ENCODE measurements around the gene DIDO1.
"Not testable (repeated sequence)": the region's sequence is repeated elsewhere in the genome, so short reads cannot be mapped to it uniquely, and the experiment has no call there.

DIDO1 gene

DNA sequence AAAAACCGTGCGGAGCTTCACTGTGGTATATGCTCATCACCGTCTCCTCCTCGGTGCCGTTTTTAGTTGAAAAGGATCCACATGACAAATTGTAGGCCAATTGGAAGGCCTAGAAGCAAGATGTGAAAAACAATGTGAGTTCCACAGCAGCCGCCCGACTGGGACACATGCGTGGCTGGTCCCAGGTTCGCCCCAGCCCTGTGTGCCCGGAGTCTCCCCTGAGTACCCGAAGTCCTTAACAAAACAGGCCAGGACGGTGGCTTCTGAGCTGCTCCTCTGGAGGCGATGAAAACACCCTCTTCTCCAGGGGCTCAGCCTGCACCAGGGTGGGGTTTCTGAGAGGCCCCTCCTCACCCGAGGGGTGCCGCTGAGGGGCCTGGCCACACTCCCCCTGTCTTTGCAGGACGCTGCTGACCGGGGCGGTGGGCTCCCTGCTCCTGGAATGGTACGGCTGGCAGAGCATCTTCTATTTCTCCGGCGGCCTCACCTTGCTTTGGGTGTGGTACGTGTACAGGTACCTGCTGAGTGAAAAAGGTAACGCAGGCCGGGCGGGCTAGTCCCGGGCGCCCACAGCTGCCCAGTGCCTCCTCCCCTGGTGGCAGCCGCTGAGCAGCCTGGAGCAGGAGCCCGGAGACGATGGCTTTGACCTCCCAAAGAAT, 36.0 kb upstream of the DIDO1 start:
- DNase-seq, result no peak

- no peak for DNase-seq
These were observed 35.5 kb upstream of the DIDO1 start for GRCh38 chr20:62961799-62962198.

GRCh38 chr20:62961310-62961783, 35.0 kb upstream of the DIDO1 start:
- no peak for DNase-seq

GRCh38 chr20:62960446-62961309, 34.4 kb upstream of the DIDO1 start:
- not testable (repeated sequence) for DNase-seq

- no peak for DNase-seq
These were observed 33.7 kb upstream of the DIDO1 start for GRCh38 chr20:62959998-62960436.

DNA sequence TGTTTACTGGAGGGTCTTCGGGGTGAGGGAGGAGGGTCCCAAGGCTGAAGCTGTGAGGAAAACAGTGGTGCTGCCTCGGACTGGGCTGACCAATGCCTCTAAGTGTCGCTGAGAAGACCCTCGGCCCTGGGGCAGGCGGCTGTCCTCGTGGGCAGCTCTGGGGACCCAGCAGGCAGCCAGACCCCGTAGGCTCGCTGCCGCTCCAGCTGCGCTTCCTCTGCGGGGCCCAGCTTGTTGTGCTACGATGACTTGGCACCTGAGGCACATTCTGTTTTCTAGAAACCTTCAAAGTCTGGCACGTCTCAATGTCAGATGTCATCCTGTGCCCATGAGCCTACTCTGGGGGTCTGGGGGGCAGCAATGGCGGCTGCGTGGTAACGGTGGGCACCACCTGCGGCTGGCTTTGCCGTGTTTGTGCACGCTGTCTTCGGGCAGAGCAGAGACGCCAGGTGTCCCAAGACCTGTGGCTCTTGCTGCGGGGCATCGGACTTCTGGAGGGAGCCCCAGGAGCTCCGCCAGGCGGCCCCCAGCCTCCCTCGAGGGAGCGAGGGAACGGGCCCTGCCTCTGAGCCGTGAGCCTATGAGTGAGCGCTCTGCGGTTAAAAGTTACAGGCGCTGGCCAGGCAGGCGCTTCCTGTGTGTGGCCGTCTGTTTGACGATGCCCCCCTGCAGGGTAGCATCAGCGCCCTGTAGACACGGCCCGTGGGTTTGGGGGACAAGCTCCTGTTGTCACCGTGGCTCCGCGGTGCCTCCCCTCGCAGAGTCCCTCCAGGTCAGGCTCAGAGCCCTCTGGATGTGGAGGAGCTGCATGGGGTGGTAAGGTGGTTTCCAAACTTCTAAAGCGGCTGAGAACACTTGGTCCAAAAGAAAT, 33.0 kb upstream of the DIDO1 start:
- DNase-seq, result no peak

GRCh38 chr20:62958388-62959100, 32.2 kb upstream of the DIDO1 start:
- no peak for DNase-seq

GRCh38 chr20:62957136-62958117, 31.1 kb upstream of the DIDO1 start:
- no peak for DNase-seq

- DNase-seq, result no peak
These were observed 30.3 kb upstream of the DIDO1 start for GRCh38 chr20:62956387-62957135.

DNA sequence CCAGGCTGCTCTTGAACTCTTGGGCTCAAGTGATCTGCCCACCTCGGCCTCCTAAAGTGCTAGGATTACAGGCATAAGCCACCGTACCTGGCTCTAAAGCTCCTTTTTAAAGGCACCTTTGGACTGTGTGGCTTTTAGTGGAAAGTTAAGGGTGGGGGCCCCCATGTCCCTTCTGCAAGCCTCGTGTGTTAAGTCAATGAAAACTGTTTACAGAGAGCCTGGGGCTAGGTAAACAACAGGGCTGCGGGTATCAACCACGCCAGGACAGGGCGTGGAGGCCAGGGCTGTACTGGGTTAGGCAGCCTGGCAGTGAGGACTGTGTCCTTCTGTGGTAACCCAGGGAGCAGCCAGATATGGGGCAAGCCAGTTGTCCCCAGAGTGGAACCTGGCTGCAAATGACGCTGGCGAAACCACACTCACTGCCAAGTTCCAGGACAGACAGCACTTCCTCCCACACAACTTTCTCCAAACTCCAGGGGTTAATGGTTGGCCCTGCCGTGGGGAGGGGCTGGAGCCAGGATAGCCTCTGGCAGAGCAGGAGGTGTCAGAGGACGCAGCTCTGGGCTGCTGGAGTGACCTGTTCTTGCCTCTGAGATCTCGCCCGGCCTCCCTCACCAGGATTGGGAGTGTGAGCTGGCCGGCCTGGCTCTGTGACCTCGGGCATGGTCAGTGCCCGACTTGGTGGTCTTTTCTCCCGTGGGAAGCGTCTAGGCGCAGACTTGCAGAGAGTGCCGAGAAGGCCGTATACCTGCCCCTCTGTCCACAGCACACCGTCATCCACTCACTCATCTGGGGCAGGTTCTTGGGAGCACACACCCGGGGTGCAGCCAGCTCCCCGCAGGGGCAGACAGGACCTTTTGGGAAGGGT, 29.4 kb upstream of the DIDO1 start:
- no peak for DNase-seq

DNA sequence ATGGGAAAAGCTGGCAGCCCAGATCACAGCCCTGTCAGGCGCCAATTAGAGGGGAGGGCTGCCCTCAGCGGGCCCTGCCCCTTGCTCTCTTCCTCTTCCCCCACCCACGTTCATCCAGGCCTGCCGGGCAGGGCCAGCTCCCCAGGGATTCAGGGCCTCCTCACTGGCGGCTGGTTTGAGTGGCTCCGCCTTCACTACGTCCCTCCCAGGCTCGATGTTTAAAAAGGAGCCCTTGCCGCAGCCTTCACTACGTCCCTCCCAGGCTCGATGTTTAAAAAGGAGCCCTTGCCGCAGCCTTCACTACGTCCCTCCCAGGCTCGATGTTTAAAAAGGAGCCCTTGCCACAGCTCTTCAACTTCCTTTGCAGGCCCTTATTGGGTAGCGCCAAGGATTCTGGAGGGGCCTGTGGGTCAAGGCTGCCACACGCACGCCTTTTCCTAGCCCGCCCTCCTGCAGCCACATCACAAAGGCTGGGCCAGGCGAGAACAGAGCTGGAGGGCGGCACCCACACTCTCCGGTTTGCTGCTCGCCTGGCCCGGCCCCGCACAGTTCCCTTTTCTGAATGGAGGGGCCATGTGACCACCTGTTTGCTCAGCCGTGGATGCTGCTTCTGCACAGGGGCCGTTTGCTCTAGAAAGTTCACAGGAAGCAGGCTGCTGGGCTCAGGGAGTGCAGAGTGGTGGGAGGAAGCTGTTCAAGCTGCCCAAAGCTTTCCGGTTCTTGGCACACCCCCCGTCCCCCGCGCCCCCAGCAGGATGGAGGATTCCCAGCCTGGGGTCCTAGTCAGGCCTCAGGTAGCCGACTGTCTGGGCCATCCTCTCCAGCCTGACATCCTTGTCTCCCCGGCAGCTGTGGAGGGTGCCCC, 27.8 kb upstream of the DIDO1 start:
- DNase-seq, result peak; percentile 54

DNA sequence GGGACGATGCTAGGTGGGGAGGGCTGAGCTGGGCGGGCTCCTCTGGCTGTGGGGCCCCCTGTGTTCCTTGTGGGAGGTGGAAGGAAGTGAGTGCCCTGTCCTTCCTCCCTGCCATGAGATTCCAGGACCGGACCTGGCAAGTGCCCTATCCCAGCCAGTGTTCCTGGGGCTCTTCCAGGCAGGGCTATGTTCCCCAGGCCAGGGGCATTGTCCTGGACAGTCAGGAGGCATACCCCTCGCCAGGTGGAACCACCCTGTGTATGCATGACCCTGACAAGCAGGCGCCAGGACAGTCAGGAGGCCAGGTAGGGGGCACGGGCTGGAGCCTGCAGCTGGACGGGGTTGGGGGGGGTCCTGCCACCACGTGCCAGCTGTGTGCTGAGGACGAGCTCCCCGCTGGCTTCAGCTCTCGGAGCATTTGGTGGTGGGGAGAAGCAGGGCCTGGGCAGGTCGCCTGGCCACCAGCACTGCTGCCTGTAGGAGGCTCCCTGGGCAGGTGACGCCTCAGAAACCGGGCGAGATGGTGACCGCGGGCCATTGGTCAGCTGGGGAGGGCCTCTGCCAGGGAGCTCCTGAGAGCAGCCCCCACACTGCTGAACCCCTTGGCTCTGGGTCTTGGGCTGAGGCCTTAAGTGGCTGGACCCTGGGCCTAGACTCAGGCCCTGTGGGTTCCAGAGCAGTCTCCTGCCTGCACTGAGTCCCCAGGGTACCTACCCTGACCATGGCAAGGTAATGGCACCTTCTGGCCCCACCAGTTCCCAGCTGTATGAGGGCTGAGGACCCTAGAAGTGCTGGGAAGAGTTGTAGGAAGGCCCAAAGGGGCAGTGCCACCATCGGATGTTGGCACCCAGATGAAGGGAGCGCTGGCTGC, 26.9 kb upstream of the DIDO1 start:
- no peak for DNase-seq

GRCh38 chr20:62952373-62952967, 26.2 kb upstream of the DIDO1 start, which contains the start of gene SLC17A9:
Gene SLC17A9, plus strand, starts transcription at chr20:62952709. Its CDS starts 122 bp downstream, at chr20:62952831.
- DNase-seq, result no peak

DNA sequence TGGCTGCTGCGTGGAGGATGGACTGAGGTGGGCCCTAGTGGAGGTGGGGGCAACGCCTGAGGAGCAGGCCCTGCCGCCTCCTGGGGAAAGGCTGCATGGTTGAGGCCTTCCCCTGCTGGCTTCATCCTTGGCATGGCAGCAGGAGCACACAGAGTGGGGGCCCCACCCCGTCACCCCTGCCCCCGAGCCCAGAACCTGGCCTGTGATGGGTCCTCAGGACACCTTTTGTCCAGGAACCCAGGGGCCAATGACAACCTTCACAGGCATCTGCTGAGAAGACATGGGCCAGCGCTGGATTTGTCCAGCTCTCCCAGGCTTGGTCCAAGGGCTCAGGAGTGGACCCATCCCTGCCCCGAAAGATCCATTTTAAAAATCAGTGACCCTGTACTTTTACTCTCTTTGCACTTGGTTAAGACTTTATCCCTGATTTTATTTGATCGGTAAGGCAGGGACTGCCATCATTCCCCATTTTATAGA, 25.6 kb upstream of the DIDO1 start:
- no peak for DNase-seq

DNA sequence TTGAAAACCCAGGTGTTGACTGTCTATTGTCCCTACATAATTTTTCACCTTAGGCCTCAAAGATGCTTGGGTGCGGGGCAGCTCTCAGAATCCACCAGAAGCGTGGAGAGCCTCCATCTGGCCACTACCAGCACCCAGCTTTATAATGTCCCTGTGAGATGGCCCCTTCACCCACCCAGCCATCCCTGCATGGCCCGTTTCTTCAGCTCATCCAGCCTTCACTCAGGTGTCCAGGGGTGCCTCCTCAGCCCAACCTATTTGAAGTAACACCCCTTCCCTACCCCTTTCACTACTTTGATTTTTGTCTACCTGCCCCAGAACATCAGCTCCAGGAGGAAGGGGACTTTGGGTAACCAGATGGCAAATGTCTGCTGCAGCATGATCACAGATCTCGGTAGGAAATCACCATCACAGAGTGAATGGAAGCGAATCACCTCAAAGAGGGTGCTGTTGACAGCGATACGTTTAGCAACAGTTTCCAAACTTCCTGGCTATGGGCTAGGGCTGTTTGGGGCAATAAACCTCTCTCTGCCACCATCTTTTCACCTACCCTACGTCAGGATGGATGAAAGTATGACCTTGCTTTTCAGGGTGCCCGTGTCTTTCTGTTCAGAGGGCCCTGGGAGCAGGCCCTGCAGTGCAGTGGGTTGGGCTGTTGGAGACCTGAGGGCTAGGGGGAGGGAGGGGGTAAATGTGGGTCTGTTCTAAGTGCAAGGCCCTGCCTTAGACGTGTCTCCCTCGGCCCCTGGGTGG, 25.0 kb upstream of the DIDO1 start:
- DNase-seq, result no peak

GRCh38 chr20:62950741-62951140, 24.4 kb upstream of the DIDO1 start:
- DNase-seq, result no peak

Measured in stimulated activated naive CD4-positive, alpha-beta T cell treated with Interleukin-2 at 50 U/mL for 16 hours (primary cell).